PFSK-1 (cell line): ENCODE measurements around the gene MCM5.

Source experiments
- FOXP2 ChIP-seq: optimal IDR thresholded peaks from 2 replicates; pipeline ENCODE3; 2011; ENCODE audit warnings: borderline replicate concordance, control low read depth, inconsistent platforms; ENCODE audit not compliant: insufficient read depth; ENCODE audit errors: extremely low read length, extremely low read depth
- POLR2AphosphoS5 ChIP-seq: IDR thresholded peaks from 2 replicates; pipeline ENCODE4 v1.6.1; 2012; ENCODE audit warnings: low read depth, mild to moderate bottlenecking, control low read depth, low read length, moderate library complexity
- REST ChIP-seq, 2 experiments: IDR thresholded peaks; 2 replicates each; pipeline versions ENCODE4 v1.6.1 to v1.8.0; 2011 to 2012; ENCODE audit warnings: low read depth in 2 of 2, low read length in 2 of 2, control low read depth in 1 of 2, inconsistent platforms in 1 of 2, mild to moderate bottlenecking in 1 of 2, moderate library complexity in 1 of 2; ENCODE audit not compliant: insufficient read depth in 1 of 2
- SIN3A ChIP-seq: IDR thresholded peaks from 2 replicates; pipeline ENCODE4 v1.6.1; 2012; ENCODE audit warnings: mild to moderate bottlenecking, low read length, moderate library complexity, borderline replicate concordance; ENCODE audit not compliant: insufficient read depth
- TAF1 ChIP-seq: IDR thresholded peaks from 2 replicates; pipeline ENCODE4 v1.6.1; 2012; ENCODE audit warnings: low read length, control low read depth, borderline replicate concordance; ENCODE audit not compliant: insufficient read depth

MCM5 gene

GRCh38 chr22:35457729-35458546 lies 58.0 kb downstream of the MCM5 start:
- TF ChIP-seq POLR2AphosphoS5 (no peak), REST (IDR thresholded peaks at IDR 0.05; ENCODE audit: insufficient read depth in 1 of 2, low read depth in 2 of 2, low read length in 2 of 2) (no peak), SIN3A (no peak), FOXP2 (no peak)

GRCh38 chr22:35458547-35459422 lies 58.8 kb downstream of the MCM5 start:
- no peak for TF ChIP-seq REST (IDR thresholded peaks at IDR 0.05; ENCODE audit: insufficient read depth in 1 of 2, low read depth in 2 of 2, low read length in 2 of 2)
- no peak for TF ChIP-seq POLR2AphosphoS5
- no peak for TF ChIP-seq SIN3A
- no peak for TF ChIP-seq FOXP2
- no peak for TF ChIP-seq TAF1

- no peak for TF ChIP-seq TAF1
- TF ChIP-seq SIN3A = no peak
- no peak for TF ChIP-seq REST (IDR thresholded peaks at IDR 0.05; ENCODE audit: insufficient read depth in 1 of 2, low read depth in 2 of 2, low read length in 2 of 2)
- TF ChIP-seq FOXP2 = no peak
- no peak for TF ChIP-seq POLR2AphosphoS5
Observed at GRCh38 chr22:35459423-35459894, 59.5 kb downstream of the MCM5 start.

DNA sequence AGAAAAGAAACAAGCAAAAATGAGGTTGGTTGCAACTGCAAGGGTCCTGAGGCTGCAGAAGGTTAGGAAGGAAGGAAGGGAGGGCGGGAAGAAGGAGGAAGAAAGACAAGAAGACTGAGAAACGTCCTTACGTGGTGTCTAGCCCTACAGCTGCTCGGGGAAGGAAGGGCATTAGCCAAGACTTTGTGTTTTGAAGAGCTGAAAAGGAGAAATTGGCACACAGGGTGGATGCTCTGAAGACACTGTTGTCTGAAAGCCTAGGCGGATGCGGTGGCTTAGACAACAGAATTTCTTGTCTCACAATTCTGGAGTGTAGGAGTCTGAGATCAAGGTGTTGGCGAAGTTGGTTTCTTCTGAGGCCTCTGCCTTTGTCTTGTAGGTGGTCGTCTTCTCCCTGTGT lies 60.7 kb downstream of the MCM5 start:
- TF ChIP-seq TAF1 (no peak), SIN3A (no peak), REST (IDR thresholded peaks at IDR 0.05; ENCODE audit: insufficient read depth in 1 of 2, low read depth in 2 of 2, low read length in 2 of 2) (no peak), POLR2AphosphoS5 (no peak), FOXP2 (no peak)
